Karpas-422 (cell line): ENCODE results near the gene MAGI1. TPM values are rescaled to one million over a fixed set of nuclear protein-coding genes. Genes with fewer than 3 reads are reported as not detected.
"Not testable (repeated sequence)": the region's sequence is repeated elsewhere in the genome, so short reads cannot be mapped to it uniquely, and the experiment has no call there.

Source experiments
- DNase-seq: peaks from one replicate; pipeline ENCODE4 v3.0.0-alpha.2; 2015
- H2AFZ ChIP-seq: fragments of 200-600 bp; sonication (generic); 2 replicates; pipeline ENCODE4 v1.6.1; 2014; ENCODE audit warnings: antibody characterized with exemption, low read length, mixed read lengths
- H3K27ac ChIP-seq: fragments of 200-600 bp; sonication (generic); 2 replicates; pipeline ENCODE4 v1.5.1; 2014; ENCODE audit warnings: mild to moderate bottlenecking, low read length, moderate library complexity
- H3K27me3 ChIP-seq: fragments of 200-600 bp; sonication (generic); 2 replicates; pipeline ENCODE4 v1.6.1; 2014; ENCODE audit warnings: low read length, mixed read lengths
- H3K36me3 ChIP-seq: fragments of 200-600 bp; sonication (generic); 2 replicates; pipeline ENCODE4 v1.6.1; 2014; ENCODE audit warnings: low read length, mixed read lengths; ENCODE audit not compliant: insufficient read depth
- H3K4me1 ChIP-seq: fragments of 200-600 bp; sonication (generic); 2 replicates; pipeline ENCODE4 v1.6.1; 2014; ENCODE audit warnings: mild to moderate bottlenecking, low read length, mixed read lengths
- H3K4me2 ChIP-seq: fragments of 200-600 bp; sonication (generic); 2 replicates; pipeline ENCODE4 v1.6.1; 2014; ENCODE audit warnings: low read length, low read depth, mild to moderate bottlenecking; ENCODE audit not compliant: poor library complexity, severe bottlenecking
- H3K4me3 ChIP-seq: fragments of 200-600 bp; sonication (generic); 2 replicates; pipeline ENCODE4 v1.5.1; 2014; ENCODE audit warnings: mild to moderate bottlenecking, antibody characterized with exemption, low read length, mixed read lengths
- H3K79me2 ChIP-seq: fragments of 200-600 bp; sonication (generic); 2 replicates; pipeline ENCODE4 v1.6.1; 2014; ENCODE audit warnings: mild to moderate bottlenecking, low read length, mixed read lengths
- H3K9ac ChIP-seq: fragments of 200-600 bp; sonication (generic); 2 replicates; pipeline ENCODE4 v1.6.0; 2014; ENCODE audit warnings: low read length
- H3K9me2 ChIP-seq: fragments of 200-600 bp; sonication (generic), shearing (Covaris generic); replicated peaks from 2 replicates; pipeline ENCODE4 v1.6.0; 2014; ENCODE audit warnings: mild to moderate bottlenecking, low read length, moderate library complexity; ENCODE audit not compliant: insufficient read depth
- H3K9me3 ChIP-seq: fragments of 300-700, 200-600 bp; sonication (generic); 2 replicates; pipeline ENCODE4 v1.6.1; 2014; ENCODE audit warnings: low read length, mixed read lengths
- H4K20me1 ChIP-seq: fragments of 200-600 bp; sonication (generic); 2 replicates; pipeline ENCODE4 v1.6.1; 2014; ENCODE audit warnings: mild to moderate bottlenecking, antibody characterized with exemption, low read length, low read depth; ENCODE audit not compliant: insufficient read depth
- total RNA-seq: library from RNA; depleted of rRNA; stranded (reverse); fragments of >200 nt; shearing (Covaris generic); gene quantifications from 2 replicates; pipeline ENCODE4 v1.2.3, GENCODE V29; 2014; ENCODE audit warnings: low replicate concordance

MAGI1 gene
- total RNA-seq, 1 experiment from 2014 or later: 0.71 TPM

DNA sequence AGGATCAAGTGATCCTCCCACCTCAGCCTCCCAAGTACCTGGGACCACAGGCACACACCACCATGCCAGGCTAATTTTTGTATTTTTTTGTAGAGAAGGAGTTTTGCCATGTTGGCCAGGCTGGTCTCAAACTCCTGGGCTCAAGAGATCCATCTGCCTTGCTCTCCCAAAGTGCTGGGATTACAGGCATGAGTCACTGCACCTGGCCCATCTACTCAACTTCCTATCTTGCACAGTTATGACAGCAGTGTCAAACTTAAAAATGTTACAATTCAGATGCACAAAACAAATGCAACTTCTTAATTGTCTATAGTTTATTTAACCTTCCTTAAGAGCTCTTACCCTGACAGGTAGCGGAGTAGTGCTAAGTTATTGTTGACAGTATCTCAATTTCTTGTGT is 319.1 kb downstream of the MAGI1 start:
- not testable (repeated sequence) for H3K9ac ChIP-seq, H3K9me2 ChIP-seq, H3K27ac ChIP-seq, H3K4me3 ChIP-seq, H3K36me3 ChIP-seq, H3K79me2 ChIP-seq, DNase-seq, H3K27me3 ChIP-seq, H4K20me1 ChIP-seq, H2AFZ ChIP-seq, H3K4me1 ChIP-seq, H3K9me3 ChIP-seq, H3K4me2 ChIP-seq

DNA sequence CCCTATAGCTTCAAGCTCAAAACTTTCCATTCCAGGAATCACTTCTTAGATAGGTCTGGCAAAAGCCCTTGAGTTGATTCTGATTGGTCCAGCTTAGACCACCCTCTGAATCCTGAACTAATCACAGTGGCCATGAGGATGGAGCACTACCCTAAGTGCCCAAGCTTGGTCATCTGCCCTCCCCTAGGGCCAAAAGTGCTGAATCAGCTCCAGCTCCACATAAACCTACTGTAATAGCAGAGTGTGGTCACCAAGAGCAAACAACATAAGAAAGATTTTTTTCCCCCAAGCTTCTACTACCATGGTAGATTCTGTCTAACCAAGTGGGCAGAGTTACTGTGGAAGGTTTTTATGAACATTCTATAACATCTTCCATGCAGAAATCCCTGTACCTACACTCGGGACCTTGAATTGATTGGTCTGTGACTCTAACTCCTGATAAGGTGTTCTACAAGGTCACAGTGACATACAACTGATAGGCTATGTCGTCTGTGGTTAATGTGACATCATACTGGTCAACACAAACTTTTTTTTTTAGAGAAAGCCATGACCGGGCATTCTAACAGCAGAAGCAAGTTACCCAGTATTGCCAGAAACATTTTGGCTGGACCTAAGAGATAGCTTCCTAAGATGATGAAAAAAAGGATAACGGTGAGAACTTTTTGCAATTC is 320.9 kb downstream of the MAGI1 start:
- Histone ChIP-seq H3K9me3 (no peaks in the 10 kb centered on the region), H2AFZ (no peak overlapping the region), H3K4me2 (no peak overlapping the region), H3K27ac (no peak overlapping the region), H3K36me3 (no peaks in the 10 kb centered on the region), H3K4me3 (no peak overlapping the region), H3K27me3 (no peaks in the 10 kb centered on the region), H4K20me1 (no peaks in the 10 kb centered on the region), H3K79me2 (no peaks in the 10 kb centered on the region), H3K9me2 (no peaks in the 10 kb centered on the region), H3K9ac (no peak overlapping the region), H3K4me1 (no peaks in the 10 kb centered on the region)
- DNase-seq: no peak

DNA sequence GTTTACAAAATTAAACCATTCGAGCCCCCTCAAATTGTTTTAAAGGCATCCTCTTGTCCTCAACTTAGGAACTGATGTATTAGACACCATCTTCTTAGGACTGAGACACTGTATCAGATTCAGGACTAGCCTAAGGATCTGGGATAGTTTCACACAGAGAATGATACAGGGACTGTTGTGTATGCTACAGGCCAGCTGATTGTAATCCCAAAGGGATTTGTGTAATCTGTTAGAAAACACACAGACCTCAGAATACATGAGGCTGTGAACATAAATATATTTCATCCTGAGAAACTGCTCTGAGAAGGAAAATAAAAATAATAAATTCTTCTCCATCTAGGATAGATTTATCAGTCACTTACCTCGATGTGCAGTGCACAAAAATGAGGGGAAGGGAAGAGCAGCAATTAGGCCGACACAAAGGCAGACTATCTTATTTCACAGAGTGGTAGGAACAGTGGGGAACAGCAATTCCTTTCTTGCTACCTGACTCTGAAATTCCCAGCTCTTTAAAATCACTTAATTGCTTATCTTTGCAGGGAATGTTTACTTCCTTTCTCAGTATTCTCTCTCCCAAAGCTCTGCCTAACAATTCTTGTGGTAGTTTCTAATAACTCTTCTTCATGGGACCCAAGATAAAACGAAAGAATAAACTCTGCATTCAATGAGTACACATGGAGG is 322.5 kb downstream of the MAGI1 start:
- Histone ChIP-seq H4K20me1 (no peaks in the 10 kb centered on the region), H3K27ac (no peak overlapping the region), H3K9me2 (no peaks in the 10 kb centered on the region), H3K4me1 (no peaks in the 10 kb centered on the region), H3K9me3 (no peaks in the 10 kb centered on the region), H2AFZ (no peak overlapping the region), H3K27me3 (no peaks in the 10 kb centered on the region), H3K9ac (no peak overlapping the region), H3K79me2 (no peaks in the 10 kb centered on the region), H3K4me2 (no peak overlapping the region), H3K4me3 (no peak overlapping the region), H3K36me3 (no peaks in the 10 kb centered on the region)
- DNase-seq: no peak

DNA sequence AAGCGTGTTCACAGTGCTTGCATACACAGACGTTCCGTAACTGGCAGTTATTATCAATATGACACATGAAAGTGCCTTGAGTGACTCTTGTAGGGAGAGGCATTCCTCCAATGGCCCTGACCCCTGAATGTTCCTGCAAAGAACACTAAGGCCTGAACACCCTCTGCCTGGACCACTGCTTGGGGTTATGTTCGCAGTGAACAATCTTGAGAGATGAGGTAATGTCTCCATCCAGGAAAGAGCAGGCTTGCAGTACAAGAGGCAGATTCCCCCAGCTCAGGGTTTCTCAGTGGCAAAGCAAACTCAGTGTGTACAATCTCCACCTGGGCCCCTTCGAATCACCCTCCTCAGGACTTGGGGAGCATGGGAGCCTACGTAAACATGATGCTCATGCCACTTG is 324.6 kb downstream of the MAGI1 start:
- Histone ChIP-seq H3K9me2 (no peaks in the 10 kb centered on the region), H4K20me1 (no peaks in the 10 kb centered on the region)

DNA sequence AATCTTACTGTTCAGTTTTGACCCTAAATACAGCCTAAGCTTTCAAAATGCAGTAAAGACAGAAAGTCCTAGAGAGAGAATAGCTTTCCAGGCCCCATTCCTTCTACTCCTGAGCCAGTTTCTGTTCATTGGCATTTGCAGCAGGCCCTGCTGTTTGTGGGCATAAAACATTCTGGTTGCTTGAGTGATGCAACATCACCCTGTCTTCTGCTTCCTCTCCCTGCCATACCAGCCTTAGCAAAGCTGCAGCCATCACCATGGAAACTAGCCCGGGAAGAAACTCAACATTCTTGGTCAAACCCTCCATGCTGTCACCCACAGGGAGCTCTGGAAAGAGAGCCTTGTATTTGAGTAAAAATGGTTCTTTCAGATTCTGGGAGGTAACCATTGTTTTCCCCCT is 325.7 kb downstream of the MAGI1 start:
- no peak overlapping the region for H3K4me3 ChIP-seq
- no peak overlapping the region for H2AFZ ChIP-seq
- DNase-seq: no peak

More for the DNA sequence above, 324.6 kb downstream of the MAGI1 start:
- H3K9ac ChIP-seq: no peak overlapping the region
- H2AFZ ChIP-seq: no peak overlapping the region
- H3K36me3 ChIP-seq: no peaks in the 10 kb centered on the region
- H3K27ac ChIP-seq: no peak overlapping the region
- H3K4me3 ChIP-seq: no peak overlapping the region
- H3K9me3 ChIP-seq: no peaks in the 10 kb centered on the region
- H3K27me3 ChIP-seq: no peaks in the 10 kb centered on the region
- no peak overlapping the region for H3K4me2 ChIP-seq
- no peak for DNase-seq
- no peaks in the 10 kb centered on the region for H3K4me1 ChIP-seq
- H3K79me2 ChIP-seq: no peaks in the 10 kb centered on the region

DNA sequence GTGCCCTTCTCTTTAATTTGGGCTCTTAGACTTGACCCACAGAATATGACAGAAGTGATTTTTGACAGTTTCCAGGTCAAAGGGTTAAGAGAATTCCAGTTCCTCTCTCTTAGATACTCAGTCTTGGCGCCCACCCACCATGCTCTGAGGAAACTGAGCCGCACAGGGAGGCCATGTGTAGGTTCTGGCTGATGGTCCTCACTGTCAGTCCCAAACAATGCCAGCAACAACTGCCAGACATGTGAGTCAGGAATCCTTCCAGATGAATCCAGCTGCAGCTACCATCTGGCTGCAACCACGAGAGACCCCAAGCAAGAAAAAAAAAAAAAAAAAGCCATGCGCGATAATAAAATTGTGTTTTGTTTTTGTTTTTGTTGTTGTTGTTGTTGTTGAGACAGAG is 326.6 kb downstream of the MAGI1 start:
- no peak for DNase-seq
- Histone ChIP-seq H3K4me2 (no peak overlapping the region), H3K79me2 (no peaks in the 10 kb centered on the region), H2AFZ (no peak overlapping the region), H3K9me3 (no peaks in the 10 kb centered on the region), H3K27ac (no peak overlapping the region), H3K27me3 (no peaks in the 10 kb centered on the region), H3K36me3 (no peaks in the 10 kb centered on the region), H3K9ac (no peak overlapping the region), H4K20me1 (no peaks in the 10 kb centered on the region), H3K4me1 (no peaks in the 10 kb centered on the region), H3K9me2 (no peaks in the 10 kb centered on the region), H3K4me3 (no peak overlapping the region)

More for the DNA sequence above, 325.7 kb downstream of the MAGI1 start:
- Histone ChIP-seq H3K9me2 (no peaks in the 10 kb centered on the region), H3K4me2 (no peak overlapping the region), H3K4me1 (no peaks in the 10 kb centered on the region), H3K9me3 (no peaks in the 10 kb centered on the region), H3K36me3 (no peaks in the 10 kb centered on the region), H3K9ac (no peak overlapping the region), H3K27me3 (no peaks in the 10 kb centered on the region), H4K20me1 (no peaks in the 10 kb centered on the region), H3K79me2 (no peaks in the 10 kb centered on the region), H3K27ac (no peak overlapping the region)

DNA sequence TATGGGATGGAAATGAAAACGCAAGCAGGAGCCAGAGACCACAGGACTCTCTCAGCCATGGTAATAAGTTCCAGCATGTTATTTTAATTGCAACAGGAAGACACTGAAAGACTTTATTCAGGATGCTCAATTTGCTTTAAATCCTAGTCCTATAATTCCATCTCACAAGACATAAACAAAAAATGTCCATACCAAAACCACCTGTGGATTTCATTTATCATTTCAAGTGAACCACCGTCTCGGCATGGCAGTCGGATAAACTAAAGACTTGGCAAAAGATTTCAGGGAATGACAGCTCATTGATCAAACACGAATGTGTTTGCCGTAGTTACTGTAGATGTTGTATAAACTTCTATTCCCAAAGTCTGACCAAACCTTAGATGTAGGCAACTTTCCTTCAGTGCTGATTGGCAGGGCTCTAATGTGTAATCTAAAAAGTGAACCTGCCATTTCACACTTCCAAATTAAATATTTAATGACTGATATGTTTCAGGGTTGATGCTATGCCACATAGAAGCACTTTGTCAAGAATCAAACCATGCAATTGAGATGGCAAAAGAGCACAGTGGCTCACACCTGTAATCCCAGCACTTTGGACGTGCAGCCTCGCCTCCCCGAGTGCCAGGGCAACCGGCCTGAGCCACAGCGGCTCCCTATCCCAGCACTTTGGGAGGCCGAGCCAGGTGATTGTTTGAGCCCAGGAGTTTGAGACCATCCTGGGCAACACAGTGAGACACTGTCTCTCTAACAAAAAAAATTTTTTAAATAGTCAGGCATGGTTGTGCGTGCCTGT is 331.7 kb downstream of the MAGI1 start:
- Histone ChIP-seq H3K9me3 (no peaks in the 10 kb centered on the region), H3K4me2 (no peak overlapping the region), H4K20me1 (no peaks in the 10 kb centered on the region), H3K27ac (no peak overlapping the region), H3K4me3 (no peak overlapping the region), H2AFZ (no peak overlapping the region), H3K36me3 (no peaks in the 10 kb centered on the region), H3K79me2 (no peaks in the 10 kb centered on the region), H3K9ac (no peak overlapping the region), H3K27me3 (no peaks in the 10 kb centered on the region), H3K9me2 (no peaks in the 10 kb centered on the region), H3K4me1 (no peaks in the 10 kb centered on the region)
- DNase-seq: no peak

DNA sequence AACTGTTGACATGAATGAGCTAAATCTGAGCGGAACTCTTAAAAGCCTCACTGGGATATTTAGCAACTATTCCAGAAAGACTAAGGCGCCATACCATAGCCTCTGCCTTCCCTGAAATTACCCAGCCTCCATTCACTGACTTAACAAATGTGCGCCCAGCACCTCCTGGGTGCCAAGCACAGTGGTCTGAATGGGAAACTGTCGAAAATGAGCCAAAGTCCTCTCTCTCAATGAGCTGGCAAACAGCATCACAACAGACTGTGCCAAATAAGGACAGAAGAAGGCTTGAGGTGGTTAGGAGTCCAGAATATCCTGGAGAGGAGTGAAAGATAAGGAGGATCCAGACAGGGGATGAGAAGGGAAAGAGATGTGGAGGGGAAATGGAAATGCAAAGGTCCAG is 332.4 kb downstream of the MAGI1 start:
- Histone ChIP-seq H3K27me3 (no peaks in the 10 kb centered on the region), H3K27ac (no peak overlapping the region), H2AFZ (no peak overlapping the region), H3K4me2 (no peak overlapping the region), H3K79me2 (no peaks in the 10 kb centered on the region), H3K9ac (no peak overlapping the region), H3K36me3 (no peaks in the 10 kb centered on the region), H3K9me2 (no peaks in the 10 kb centered on the region), H3K4me1 (no peaks in the 10 kb centered on the region), H3K9me3 (no peaks in the 10 kb centered on the region), H3K4me3 (no peak overlapping the region), H4K20me1 (no peaks in the 10 kb centered on the region)
- no peak for DNase-seq
